Measurements from ENCODE around the gene MSLN.
"Not testable (repeated sequence)": the region's sequence is repeated elsewhere in the genome, so short reads cannot be mapped to it uniquely, and the experiment has no call there.

MSLN gene

DNA sequence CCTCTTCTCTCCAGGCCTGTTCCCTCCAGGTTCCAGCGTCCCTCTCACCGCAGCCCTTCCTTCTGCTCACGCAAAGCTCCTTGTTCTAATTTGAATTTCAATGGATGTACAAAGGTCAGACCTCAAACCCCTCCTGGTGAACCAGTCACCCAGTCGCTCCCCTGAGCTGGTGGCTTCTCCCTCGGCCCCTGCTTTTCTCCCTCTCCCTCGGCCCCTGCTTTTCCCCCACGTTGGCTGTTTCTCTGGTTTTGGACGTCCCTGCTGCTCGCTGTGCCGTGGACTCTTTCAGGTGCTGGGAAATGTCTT lies 8.6 kb upstream of the MSLN start:
- no peak for DNase-seq (ENCODE audit: low read depth)
- no peak overlapping the region for H3K4me3 ChIP-seq (ENCODE audit: low read length)
- TF ChIP-seq, protein P1, sequence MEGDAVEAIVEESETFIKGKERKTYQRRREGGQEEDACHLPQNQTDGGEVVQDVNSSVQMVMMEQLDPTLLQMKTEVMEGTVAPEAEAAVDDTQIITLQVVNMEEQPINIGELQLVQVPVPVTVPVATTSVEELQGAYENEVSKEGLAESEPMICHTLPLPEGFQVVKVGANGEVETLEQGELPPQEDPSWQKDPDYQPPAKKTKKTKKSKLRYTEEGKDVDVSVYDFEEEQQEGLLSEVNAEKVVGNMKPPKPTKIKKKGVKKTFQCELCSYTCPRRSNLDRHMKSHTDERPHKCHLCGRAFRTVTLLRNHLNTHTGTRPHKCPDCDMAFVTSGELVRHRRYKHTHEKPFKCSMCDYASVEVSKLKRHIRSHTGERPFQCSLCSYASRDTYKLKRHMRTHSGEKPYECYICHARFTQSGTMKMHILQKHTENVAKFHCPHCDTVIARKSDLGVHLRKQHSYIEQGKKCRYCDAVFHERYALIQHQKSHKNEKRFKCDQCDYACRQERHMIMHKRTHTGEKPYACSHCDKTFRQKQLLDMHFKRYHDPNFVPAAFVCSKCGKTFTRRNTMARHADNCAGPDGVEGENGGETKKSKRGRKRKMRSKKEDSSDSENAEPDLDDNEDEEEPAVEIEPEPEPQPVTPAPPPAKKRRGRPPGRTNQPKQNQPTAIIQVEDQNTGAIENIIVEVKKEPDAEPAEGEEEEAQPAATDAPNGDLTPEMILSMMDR (IDR thresholded peaks at IDR 0.05; ENCODE audit: insufficient read depth, low read depth, low read length, missing control alignments): no peak

GRCh38 chr16:754121-754607 lies 6.4 kb upstream of the MSLN start:
- not testable (repeated sequence) for H3K4me3 ChIP-seq (ENCODE audit: low read length); DNase-seq (ENCODE audit: low read depth)

DNA sequence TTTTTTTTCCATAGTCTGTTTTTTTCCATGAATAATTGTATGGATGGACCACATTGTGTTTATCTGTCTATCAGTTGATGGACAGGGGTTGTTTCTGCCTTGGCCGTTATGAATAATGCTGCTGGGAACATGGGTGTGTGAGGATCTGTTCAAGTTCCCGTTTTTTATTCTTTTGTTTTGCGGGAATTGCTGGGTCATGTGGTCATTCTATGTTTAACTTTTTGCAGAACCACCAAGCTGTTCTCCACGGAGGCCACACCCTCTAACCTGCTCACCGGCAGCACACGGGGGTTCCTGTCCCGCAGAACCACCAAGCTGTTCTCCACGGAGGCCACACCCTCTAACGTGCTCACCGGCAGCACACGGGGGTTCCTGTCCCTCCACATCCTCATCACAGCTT lies 5.9 kb upstream of the MSLN start:
- no peak overlapping the region for H3K4me3 ChIP-seq (ENCODE audit: low read length)
- TF ChIP-seq, protein P1 (IDR thresholded peaks at IDR 0.05; ENCODE audit: insufficient read depth, low read depth, low read length, missing control alignments): no peak
- no peak for DNase-seq (ENCODE audit: low read depth)

DNA sequence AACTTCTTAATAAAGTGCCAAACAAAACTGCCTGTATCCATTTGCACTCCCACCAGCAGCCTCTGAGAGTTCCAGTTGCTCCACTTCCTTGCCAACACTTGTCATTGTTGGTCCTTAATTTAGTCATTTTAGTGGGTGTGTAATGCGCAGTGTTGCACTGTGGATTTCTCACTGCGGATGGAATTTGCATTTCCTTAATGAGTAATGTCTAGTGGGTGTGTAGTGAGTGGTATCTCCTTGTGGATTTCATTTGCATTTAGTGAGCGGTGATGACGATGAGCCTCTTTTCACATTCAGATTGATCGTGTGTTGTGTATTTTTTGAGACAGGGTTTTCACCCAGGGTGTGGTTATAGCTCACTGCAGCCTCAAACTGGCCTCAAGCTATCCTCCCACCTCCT lies 4.1 kb upstream of the MSLN start:
- TF ChIP-seq, protein P1 (IDR thresholded peaks at IDR 0.05; ENCODE audit: insufficient read depth, low read depth, low read length, missing control alignments): no peak
- peak; percentile 23 for DNase-seq (ENCODE audit: low read depth)
- H3K4me3 ChIP-seq (ENCODE audit: low read length): no peak overlapping the region

- TF ChIP-seq, protein P1 (IDR thresholded peaks at IDR 0.05; ENCODE audit: insufficient read depth, low read depth, low read length, missing control alignments): no peak
- peak; percentile 60 for DNase-seq (ENCODE audit: low read depth)
Observed at GRCh38 chr16:759110-759910, 1.2 kb upstream of the MSLN start.

DNA sequence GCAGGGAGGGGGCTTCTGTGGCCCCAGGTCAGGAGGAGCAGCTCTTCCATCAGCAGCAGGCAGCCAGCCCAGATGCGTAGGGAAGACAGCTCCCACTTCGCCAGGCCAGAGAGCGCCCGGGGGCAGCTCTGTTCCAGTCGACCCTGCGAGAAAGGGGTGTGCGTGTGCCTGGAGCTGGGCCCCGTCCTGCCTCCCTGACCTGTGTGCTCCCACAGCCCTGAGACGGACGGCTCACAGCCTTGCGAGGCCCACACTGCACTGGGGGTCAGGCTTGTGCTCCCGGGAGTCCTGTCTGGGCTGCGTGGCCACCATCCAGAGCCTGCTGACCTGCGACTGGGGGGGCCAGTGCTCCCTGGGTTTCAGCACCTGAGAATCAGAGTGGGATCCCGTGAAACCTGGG lies 469 bp upstream of the MSLN start:
- H3K4me3 ChIP-seq (ENCODE audit: low read length): no peak overlapping the region
- DNase-seq (ENCODE audit: low read depth): no peak
- TF ChIP-seq, protein P1 (IDR thresholded peaks at IDR 0.05; ENCODE audit: insufficient read depth, low read depth, low read length, missing control alignments): no peak

More at GRCh38 chr16:759110-759910, 1.2 kb upstream of the MSLN start:
- no peak overlapping the region for H3K4me3 ChIP-seq (ENCODE audit: low read length)

DNA sequence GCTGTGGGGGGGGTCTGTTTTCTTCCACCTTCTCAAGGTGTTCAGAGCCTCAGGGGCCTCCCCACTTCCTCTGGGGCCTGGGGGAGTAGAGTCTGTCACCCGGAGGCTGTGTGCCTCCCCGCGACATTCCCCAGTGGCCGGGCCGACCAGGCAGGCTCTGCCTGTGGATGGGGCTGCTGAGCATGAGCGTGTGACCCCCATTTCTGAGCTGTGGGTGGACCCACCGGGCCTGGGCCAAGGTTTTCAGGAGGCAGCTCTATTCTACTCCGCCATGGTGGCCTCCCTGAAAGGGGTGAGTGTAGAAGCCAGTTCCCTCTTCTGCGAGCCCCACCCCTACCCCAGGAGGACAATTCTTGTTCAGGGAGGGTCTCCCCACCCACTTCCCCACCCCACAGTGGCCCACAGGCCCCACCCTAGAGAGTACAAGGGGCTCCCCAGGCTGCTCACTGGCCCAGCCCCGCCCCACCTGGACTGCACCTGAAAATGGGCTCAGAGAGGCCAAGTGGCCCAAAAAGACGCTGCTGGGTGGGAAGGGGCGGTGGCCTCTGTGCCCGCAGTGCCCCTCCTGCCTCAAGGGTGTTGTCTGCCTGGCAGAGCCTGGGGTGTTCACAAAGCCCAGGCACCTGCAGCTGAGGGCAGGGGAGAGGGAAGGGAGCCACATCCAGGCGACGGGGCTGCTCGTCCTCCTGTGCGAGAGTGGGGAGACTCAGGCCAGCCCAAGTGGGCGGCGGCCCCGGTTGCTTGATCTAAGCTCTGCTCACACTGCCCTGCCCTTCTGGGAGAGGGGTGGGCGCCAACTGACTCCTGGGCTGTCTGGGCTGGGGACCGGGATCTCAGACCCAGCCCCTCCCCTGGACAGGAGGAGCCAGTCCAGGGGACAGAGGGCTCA lies 1.3 kb downstream of the MSLN start:
- H3K4me3 ChIP-seq (ENCODE audit: low read length): no peak overlapping the region
- TF ChIP-seq, protein P1 (IDR thresholded peaks at IDR 0.05; ENCODE audit: insufficient read depth, low read depth, low read length, missing control alignments): no peak

More for the DNA sequence above, 1.3 kb downstream of the MSLN start:
- DNase-seq (ENCODE audit: low read depth): no peak
